HG03095 (cell line): ENCODE data around the gene FSD1L.
A peak's percentile ranks its signal among the peaks of the same experiment; 100 is the strongest.
"Not testable (repeated sequence)": the region's sequence is repeated elsewhere in the genome, so short reads cannot be mapped to it uniquely, and the experiment has no call there.

ENCODE experiments used
- ATAC-seq: cut with Tn5 transposase; IDR thresholded peaks from one replicate; pipeline ENCODE4 v1.9.1; 2021; ENCODE audit warnings: moderate library complexity; ENCODE audit not compliant: unreplicated experiment

FSD1L gene

DNA sequence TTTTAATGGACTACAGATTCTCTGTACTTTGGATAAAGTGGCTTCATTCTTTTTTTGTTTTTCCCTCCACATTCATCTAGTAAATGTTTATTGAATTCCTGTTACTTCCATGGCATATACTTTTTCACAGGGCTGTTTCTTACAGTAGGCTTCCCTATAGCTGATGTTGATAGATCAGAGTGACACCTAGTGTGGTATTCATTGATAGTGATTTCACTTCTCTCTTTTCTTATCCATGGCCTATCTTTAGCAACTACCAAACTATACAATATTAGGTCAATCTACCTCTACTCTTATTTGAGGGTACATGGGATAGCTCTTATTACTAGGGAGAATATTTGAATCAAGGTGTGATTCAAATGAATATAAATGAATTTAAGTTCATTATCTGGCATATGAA, 35.8 kb downstream of the FSD1L start:
- ATAC-seq: peak; percentile 71

- ATAC-seq: no peak
Observed at GRCh38 chr9:105484226-105484625, 36.4 kb downstream of the FSD1L start.

DNA sequence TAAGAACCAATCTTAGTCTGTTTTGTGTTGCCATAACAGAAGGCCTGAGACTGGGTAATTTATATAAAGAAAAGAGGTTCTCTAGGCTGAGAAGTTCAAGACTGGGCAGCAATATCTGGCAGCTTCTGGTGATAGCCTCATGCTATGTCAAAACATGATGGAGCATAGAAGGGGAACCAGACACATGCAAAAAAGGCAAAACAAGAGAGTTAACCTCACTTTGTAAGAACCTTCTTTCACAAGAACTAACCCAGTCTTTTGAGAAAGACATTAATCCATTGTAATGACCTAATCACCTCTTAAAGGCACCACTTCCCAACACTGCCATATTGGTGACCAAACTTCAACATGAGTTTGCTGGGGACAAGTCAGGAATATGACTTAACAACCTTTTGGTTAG, 37.3 kb downstream of the FSD1L start:
- ATAC-seq: no peak

DNA sequence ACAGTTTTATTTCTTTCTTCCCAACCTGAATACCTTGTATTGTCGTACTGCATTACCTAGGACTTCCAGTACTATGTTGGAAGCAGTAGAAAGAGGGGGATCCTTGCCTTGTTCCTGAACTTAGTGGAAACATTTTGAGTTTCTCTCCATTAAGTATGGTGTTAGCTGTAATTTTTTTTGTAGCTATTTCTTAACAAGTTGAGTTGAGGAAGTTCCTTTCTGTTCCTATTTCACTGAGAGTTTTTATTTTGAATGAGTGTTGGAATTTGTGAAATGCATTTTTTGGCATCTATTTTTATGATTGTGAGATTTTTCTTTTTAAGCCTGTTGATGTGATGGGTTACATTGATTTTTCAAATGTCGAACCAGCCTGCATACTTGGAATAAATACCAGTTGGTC, 49.0 kb downstream of the FSD1L start:
- no peak for ATAC-seq

- no peak for ATAC-seq
Observed at GRCh38 chr9:105497704-105498103, 49.9 kb downstream of the FSD1L start.

DNA sequence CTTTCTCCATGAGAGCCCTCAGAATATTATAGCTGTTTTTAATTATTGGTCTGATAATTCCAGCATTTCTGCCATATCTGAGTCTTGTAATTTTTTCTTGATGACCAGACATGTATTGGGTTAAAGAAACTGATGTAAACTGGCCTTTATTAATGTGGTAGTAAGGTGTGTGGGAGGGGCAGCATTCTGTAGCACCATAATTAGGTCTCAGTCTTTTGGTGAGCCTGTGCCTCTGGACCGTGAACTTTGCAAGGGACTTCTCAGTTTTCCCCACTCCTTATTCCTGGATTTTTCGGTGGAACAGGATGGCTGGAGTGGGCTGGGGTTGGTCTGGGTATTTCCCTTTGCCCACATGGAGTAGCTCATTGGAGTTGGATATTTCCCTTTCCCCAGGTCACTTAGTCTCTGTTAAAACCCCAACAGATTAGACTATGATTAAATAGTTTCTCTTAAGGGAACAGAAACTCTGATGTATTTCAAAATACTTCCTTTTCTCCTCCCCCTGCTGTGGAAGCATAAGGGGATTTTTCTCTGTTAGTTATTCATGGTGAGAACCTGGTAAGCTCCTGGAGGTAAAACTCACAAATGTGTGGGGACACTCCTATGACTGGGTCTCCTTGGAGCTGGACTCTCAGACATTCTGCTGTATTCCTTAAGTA, 52.4 kb downstream of the FSD1L start:
- peak; percentile 84 for ATAC-seq

- ATAC-seq: no peak
Observed at GRCh38 chr9:105501414-105501813, 53.6 kb downstream of the FSD1L start.

DNA sequence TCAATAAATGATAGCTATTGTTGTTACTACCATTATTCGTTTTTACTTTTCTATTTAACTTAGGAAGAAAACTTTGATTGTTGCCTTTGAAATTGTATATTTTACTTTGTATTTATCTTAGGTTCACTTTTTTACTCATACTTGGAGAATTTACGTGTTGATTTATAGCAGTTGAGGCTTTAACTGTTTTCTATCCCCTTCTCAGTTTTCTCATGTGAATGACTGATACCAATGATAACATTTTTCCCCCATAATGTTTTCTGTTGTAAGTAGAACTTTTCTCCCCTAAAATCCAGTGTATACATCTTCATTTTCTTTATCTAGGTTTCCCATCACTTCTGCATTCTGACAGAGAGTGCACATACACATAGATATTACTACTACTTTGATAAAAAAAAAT, 54.4 kb downstream of the FSD1L start:
- no peak for ATAC-seq

GRCh38 chr9:105503881-105504280, 56.0 kb downstream of the FSD1L start:
- ATAC-seq: no peak

DNA sequence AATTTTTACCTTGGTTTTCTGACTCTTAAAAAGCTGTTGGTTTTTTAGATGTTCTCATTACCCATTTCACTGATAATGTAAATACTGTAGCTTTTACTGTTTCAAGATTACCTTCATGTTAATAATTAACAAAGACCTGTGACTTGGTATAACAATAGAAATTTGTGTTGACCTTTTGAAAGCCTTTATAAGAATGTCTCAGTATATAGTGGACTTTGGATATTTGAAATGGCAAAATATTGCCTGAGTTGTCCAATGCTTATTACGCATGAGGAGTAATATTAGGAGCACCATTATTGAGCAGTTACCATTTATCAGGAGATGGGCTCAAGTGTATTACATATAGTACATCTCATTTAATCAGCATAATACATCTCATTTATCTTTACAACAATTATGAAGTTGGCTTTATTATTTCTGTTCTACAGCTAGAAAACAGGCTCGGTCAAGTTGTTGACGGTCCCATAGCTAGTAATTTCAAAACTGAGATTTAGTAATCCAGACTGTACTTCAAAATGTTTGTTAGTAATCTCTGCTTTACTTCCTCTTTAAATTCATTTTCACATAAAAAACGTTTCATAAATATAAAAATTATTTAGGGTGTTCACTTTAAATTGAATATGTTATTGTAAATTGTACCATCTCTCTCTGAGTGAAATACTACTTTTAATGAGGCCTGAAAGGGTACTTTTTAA, 59.4 kb downstream of the FSD1L start:
- ATAC-seq: no peak

- no peak for ATAC-seq
Observed at GRCh38 chr9:105508530-105508929, 60.7 kb downstream of the FSD1L start.

DNA sequence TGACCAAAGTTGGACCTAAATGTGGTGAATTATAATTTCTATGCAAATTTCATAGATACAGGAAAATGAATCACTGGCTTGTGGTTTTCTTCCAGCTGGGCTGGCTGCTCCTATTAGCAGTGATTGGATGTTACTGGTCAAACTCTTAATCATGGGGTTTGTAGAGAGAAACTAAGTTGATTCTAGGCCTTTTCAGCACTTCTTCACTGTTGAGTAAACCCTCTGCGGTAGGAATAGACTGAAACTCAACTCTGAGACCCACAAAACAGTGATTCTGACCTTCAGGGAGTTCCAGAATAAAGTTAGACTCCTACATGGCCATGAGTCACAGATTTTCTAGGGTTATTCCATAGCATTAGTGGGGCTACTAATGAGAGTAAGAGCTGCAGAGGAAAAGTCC, 62.2 kb downstream of the FSD1L start:
- peak; percentile 59 for ATAC-seq

- no peak for ATAC-seq
Observed at GRCh38 chr9:105511446-105511845, 63.6 kb downstream of the FSD1L start.

- ATAC-seq: no peak
Observed at GRCh38 chr9:105515811-105516413, 68.1 kb downstream of the FSD1L start.

- not testable (repeated sequence) for ATAC-seq
Observed at GRCh38 chr9:105519710-105520369, 72.0 kb downstream of the FSD1L start.

DNA sequence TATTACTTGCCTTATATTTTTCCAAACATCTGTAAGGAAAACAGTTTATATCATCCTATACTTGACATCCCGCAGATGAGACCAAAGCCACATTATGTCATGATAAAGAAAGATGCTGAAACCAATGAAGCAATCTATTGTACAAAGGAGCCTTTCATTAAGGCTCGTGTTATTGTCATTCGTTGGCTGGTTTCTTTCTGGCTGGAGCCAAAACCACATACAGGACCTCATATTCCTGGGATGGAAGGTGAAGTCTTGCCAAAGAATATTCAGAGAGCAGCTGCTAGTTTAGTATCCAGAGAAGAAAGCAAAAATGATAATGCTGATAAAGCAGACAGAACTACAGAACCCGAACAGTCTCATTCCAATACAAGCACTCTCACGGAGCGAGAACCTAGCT, 73.2 kb downstream of the FSD1L start:
- not testable (repeated sequence) for ATAC-seq

- peak; percentile 92 for ATAC-seq
Observed at GRCh38 chr9:105522618-105523385, 75.0 kb downstream of the FSD1L start.

GRCh38 chr9:105531530-105531929, 83.7 kb downstream of the FSD1L start:
- ATAC-seq: no peak

DNA sequence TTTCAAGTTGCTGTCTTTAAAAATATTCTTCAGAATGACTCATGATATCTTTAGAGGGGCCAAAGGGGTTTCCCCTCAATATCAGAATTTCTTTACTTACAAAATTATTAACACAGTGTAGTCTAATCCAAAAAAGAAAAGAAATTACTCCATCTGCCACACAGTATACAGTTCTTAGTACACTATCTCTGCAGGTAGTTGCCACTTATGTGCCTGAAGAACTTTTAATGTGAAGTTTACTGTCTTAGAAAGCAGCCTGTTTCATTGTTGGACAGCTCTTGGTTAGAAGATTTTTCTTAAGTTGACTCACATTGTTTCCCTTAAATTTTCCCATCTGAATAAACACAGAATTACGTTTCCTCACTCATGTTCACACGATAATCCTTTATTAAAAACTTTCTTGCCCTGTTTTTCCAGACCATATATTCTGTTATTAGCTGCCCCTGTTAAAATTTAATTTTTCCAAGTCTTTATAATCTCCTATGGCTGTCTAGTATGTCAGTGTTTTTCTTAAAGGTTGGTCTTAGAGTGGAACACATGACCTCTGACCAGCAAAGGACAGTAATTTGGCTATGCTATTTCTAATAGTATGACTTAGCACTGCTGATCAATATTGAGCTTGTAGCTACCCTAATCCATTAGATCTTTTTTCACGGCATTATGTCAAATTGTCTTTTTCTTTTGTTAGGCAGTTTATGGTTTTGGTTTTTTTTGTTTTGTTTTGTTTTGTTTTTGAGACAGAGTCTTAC, 88.3 kb downstream of the FSD1L start:
- peak; percentile 49 for ATAC-seq

- no peak for ATAC-seq
Observed at GRCh38 chr9:105539452-105539851, 91.6 kb downstream of the FSD1L start.
